Chondrocyte (in vitro differentiated cells): ENCODE measurements around the gene C16orf82. TPM values are rescaled to one million over a fixed set of nuclear protein-coding genes. Genes with fewer than 3 reads are reported as not detected.

Source experiments
- DNase-seq: peaks from one replicate; pipeline ENCODE4 v3.0.0; 2021; ENCODE audit warnings: mixed read lengths, low spot score
- H3K27ac Mint-ChIP-seq: one replicate; pipeline ENCODE4 v1.8.0; 2021; ENCODE audit warnings: mild to moderate bottlenecking, moderate library complexity, mixed read lengths; ENCODE audit not compliant: unreplicated experiment
- H3K27me3 Mint-ChIP-seq: 2 replicates; pipeline ENCODE4 v1.8.0; 2021; ENCODE audit warnings: low read depth, mixed read lengths
- H3K36me3 Mint-ChIP-seq: 2 replicates; pipeline ENCODE4 v1.8.0; 2021; ENCODE audit warnings: low read depth, mixed read lengths
- H3K4me1 Mint-ChIP-seq: 2 replicates; pipeline ENCODE4 v1.8.0; 2021; ENCODE audit warnings: low read depth, mild to moderate bottlenecking, mixed read lengths
- H3K4me3 Mint-ChIP-seq: one replicate; pipeline ENCODE4 v1.8.0; 2021; ENCODE audit warnings: mild to moderate bottlenecking, moderate library complexity, mixed read lengths; ENCODE audit not compliant: unreplicated experiment
- H3K9me3 Mint-ChIP-seq: 2 replicates; pipeline ENCODE4 v1.8.0; 2021; ENCODE audit warnings: low read depth, mixed read lengths
- CTCF ChIP-seq: fragments of 200-600 bp; sonication (generic); IDR thresholded peaks from 2 replicates; pipeline ENCODE4 v1.5.0; 2021; ENCODE audit warnings: antibody characterized with exemption, mild to moderate bottlenecking, moderate library complexity
- total RNA-seq: library from RNA; stranded (reverse); gene quantifications from 3 replicates; pipeline ENCODE4 v1.2.1, GENCODE V29; 2021

The C16orf82 gene
- total RNA-seq, 1 donor from 2014 or later = not detected

- Mint-ChIP-seq H3K9me3 (no peaks in the 10 kb centered on the region), H3K4me3 (no peak overlapping the region), H3K27me3 (peaks cover 5% of the 10 kb centered on the region), H3K27ac (no peak overlapping the region), H3K36me3 (no peaks in the 10 kb centered on the region), H3K4me1 (no peaks in the 10 kb centered on the region)
- DNase-seq = no peak
- TF ChIP-seq CTCF = no peak
These were observed 38.1 kb upstream of the C16orf82 start for GRCh38 chr16:27028591-27029110.

- no peak for TF ChIP-seq CTCF
- Mint-ChIP-seq H3K27me3 (peaks cover 5% of the 10 kb centered on the region), H3K36me3 (no peaks in the 10 kb centered on the region)
These were observed 37.2 kb upstream of the C16orf82 start for GRCh38 chr16:27029525-27029924.

GRCh38 chr16:27033281-27033979 is 33.3 kb upstream of the C16orf82 start:
- TF ChIP-seq CTCF = no peak
- H3K4me3 Mint-ChIP-seq = no peak overlapping the region
- H3K27ac Mint-ChIP-seq = no peak overlapping the region
- H3K4me1 Mint-ChIP-seq = no peaks in the 10 kb centered on the region
- H3K36me3 Mint-ChIP-seq = no peaks in the 10 kb centered on the region
- no peak for DNase-seq
- peaks cover 11% of the 10 kb centered on the region for H3K27me3 Mint-ChIP-seq
- peaks cover 4% of the 10 kb centered on the region for H3K9me3 Mint-ChIP-seq

More at GRCh38 chr16:27029525-27029924, 37.2 kb upstream of the C16orf82 start:
- DNase-seq = no peak
- Mint-ChIP-seq H3K4me1 (no peaks in the 10 kb centered on the region), H3K4me3 (no peak overlapping the region), H3K9me3 (no peaks in the 10 kb centered on the region), H3K27ac (no peak overlapping the region)

GRCh38 chr16:27040732-27041131 is 26.0 kb upstream of the C16orf82 start:
- Mint-ChIP-seq H3K9me3 (peaks cover 4% of the 10 kb centered on the region), H3K27ac (no peak overlapping the region), H3K4me3 (no peak overlapping the region), H3K27me3 (peaks cover 3% of the 10 kb centered on the region), H3K36me3 (no peaks in the 10 kb centered on the region), H3K4me1 (no peaks in the 10 kb centered on the region)
- no peak for DNase-seq
- TF ChIP-seq CTCF = no peak

- H3K27me3 Mint-ChIP-seq = no peaks in the 10 kb centered on the region
- no peaks in the 10 kb centered on the region for H3K4me1 Mint-ChIP-seq
- no peak for TF ChIP-seq CTCF
- no peaks in the 10 kb centered on the region for H3K9me3 Mint-ChIP-seq
- H3K27ac Mint-ChIP-seq = no peak overlapping the region
- DNase-seq = no peak
- H3K4me3 Mint-ChIP-seq = no peak overlapping the region
- H3K36me3 Mint-ChIP-seq = no peaks in the 10 kb centered on the region
These were observed 19.7 kb upstream of the C16orf82 start for GRCh38 chr16:27046958-27047518.
